GM10266 (cell line): ENCODE measurements around the gene TOPORS.
"Not testable (repeated sequence)": the region's sequence is repeated elsewhere in the genome, so short reads cannot be mapped to it uniquely, and the experiment has no call there.

ENCODE experiments used
- DNase-seq: peaks from one replicate; pipeline ENCODE4 v3.0.0; 2012; ENCODE audit errors: extremely low spot score
- CTCF ChIP-seq: IDR thresholded peaks from 2 replicates; pipeline ENCODE4 v1.5.1; 2012; ENCODE audit warnings: mild to moderate bottlenecking, low read depth; ENCODE audit not compliant: control insufficient read depth, insufficient read depth; ENCODE audit errors: missing control alignments

TOPORS gene

GRCh38 chr9:32524892-32525708 is 27.3 kb downstream of the TOPORS start:
- DNase-seq: no peak
- TF ChIP-seq CTCF: no peak

GRCh38 chr9:32524558-32524891 is 27.9 kb downstream of the TOPORS start:
- not testable (repeated sequence) for DNase-seq

DNA sequence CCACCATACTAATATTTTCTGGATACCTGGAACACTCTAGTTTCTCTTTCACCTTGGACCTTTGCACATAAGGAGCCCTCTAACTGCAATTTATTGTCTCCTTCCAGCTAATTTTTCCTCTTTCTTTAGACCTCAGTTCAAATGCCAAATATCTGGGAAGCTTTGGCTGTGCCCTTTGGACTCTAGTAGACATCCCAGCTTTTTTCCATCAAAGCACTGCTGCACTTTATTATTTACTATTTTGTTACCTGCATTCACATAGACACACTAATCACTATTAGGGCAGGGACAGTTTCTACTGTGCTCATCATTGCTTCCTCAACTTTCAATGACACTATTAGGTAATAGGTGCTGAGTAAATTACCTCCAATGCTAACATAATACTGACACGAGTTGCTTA is 28.5 kb downstream of the TOPORS start:
- no peak for TF ChIP-seq CTCF
- DNase-seq: no peak

DNA sequence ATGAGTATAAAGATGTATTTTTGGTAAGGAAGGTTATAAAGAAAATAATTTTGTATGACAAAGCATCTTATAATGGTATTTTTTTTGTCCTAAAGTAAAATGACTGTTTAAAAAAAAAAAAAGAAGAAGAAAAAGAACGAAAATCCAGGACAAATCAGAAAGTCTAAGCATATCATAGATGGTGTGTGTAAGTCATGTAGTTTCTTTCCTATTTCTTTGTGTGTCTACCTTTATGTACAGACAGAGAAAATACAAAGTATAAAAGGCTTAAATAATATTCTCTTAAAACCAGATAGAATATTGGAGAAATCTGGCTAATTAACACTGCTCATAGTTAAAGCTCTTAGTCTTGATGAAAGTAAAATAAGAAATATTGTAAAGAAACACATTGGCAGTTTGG is 34.1 kb downstream of the TOPORS start:
- no peak for TF ChIP-seq CTCF

GRCh38 chr9:32516241-32516640 is 36.1 kb downstream of the TOPORS start:
- TF ChIP-seq CTCF: no peak
- DNase-seq: no peak

More for the DNA sequence above, 34.1 kb downstream of the TOPORS start:
- no peak for DNase-seq

DNA sequence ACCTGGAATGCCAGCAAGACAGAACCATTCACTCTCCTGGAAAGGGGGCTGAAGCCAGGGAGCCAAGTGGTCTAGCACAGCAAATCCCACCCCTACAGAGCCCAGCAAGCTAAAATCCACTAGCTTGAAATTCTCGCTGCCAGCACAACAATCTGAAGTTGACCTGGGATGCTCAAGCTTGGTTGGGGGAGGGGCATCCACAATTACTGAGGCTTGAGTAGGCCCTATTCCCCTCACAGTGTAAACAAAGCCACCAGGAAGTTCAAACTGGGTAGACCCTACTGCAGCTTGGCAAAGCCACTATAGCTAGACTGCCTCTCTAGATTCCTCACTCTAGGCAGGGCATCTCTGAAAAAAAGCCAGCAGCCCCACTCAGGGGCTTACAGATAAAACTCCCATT is 43.7 kb downstream of the TOPORS start:
- TF ChIP-seq CTCF: no peak
- no peak for DNase-seq

- TF ChIP-seq CTCF: no peak
- DNase-seq: no peak
These were observed 49.4 kb downstream of the TOPORS start for GRCh38 chr9:32503008-32503407.

- TF ChIP-seq CTCF: no peak
- DNase-seq: no peak
These were observed 49.9 kb downstream of the TOPORS start for GRCh38 chr9:32502464-32502863.
